ENCODE data around the gene MFSD6.

MFSD6 gene

DNA sequence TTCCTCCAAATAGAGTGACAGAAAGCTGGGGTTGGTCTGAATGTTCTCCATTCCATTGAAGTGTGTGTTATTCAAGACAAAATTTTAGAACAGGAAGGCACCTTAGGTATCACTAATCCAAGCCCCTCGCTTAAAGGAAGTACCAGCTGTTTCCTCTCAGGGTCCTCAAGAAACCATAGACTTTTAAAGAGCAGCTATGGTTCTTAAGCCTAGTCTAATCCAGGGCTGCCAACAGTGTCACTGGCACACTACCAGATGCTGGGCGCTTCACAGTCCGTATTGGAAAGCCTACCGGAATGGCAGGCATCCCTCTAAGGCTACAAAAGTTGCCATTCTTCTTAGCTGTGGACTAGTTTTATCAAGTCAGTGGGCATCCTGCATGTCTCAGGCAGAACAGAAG, 124.4 kb downstream of the MFSD6 start:
- DNase-seq (ENCODE audit: low spot score) = no peak

DNA sequence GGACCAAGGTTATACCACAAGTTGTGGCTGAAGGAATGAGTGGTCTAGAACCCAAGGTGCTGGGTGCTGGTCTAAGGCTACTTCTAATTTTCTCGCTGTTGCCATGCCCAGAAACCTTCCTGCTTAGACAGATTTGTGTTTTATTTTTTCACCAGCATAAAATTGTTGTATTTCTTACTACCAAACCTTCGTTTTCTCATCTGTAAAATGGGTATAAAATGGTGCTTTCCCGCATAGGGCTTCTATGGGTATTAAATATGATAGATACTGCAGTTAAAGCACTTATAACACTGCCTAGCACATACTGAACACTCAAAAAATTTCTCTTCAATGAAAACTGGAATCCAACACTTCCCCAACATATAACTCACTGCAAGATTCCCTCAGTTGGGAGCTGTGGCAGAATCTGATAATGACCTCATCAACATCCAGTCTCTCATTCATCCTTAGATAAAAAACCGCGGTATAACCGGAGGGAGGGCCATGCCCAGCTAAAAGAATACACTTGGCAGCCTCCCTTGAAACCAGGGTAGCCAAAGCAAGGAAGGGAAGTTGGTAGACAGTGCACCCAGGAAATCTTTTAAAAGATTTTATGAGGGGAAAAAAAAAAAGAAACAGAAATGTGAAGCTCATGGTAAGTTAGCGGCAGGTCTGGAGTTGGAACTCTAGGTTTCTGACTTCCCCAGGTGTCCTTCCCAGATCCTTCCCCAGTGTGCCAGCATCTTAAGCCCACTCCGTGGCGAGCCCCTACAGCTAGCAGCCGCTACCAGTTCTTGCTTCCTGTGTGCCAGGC, 125.2 kb downstream of the MFSD6 start:
- DNase-seq (ENCODE audit: low spot score) = no peak

DNA sequence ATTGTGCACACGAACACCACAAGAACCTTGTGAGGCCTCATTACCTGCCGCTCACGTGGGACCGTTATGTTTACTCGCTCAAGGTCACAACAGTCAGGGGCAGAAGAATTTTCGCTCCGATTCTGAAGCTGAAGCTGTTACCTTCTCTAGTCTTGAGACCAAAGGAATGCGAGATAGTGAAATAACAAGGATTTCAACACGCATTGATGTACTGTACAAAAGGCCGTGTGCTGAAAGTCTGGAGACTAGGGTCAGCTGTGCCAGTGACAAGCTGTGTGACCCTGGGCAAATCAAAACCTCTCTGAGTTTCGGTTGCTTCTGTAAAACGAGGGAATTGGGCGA, 125.8 kb downstream of the MFSD6 start:
- no peak for DNase-seq (ENCODE audit: low spot score)

DNA sequence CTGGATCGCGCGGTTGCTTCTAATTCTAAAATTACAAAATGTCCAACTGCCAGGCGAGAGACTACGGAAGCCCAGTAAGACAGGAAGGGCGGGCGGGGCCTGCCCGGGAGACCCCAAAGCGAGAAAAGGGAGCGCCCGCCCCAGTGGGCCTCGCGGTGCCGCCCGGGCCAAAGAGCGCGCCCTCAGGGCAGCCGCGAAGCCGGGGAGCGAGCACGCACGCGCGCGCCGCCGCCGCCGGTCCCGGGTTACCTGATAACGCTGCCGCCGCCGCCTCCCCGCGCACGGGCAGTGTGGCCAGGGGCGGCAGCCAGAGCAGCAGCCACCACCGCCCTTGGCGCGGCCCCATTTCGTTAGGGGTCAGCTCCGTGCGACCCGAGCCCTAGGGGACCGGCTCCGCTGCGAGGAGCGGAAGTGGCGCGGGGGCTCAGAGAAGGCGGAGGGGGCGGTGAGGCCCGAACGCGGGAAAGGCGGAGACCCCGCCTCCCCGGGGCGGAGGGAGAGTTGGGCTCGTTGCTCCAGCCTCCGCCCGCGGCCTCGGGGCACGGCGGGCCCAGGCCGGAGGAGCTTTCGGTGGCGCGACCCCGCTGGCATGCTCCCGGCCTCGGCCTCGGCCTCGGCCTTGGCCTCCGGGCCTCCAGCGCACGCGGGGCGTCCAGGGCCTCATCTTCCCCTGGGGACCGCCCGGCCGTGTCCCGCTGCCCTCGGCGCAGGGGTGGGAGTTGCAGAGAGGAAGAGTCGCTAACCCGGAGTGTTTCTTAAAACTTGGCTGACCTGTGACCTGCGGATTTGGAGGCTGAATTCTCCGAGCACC, 126.4 kb downstream of the MFSD6 start, which contains the start of gene NEMP2:
TSS of gene NEMP2 (minus strand) at position 413 of the 811 bp plus-strand sequence. CDS start at position 346, 67 bp downstream.
- DNase-seq (ENCODE audit: low spot score) = peak; percentile 92

DNA sequence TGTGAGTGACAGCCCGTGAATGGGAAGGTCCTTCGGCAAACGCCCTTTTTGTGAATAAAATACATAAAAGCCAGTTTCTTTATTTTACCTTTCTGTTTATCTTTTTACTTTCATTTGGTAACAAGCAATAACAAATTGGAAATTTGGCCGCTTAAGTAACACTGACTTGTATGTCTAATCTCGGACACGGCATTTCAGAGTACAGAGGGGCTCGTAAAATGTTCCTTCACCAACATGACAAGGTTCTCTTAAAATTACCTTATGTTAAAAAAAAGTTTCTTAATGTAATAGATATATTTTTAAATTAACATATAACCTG, 126.9 kb downstream of the MFSD6 start:
- DNase-seq (ENCODE audit: low spot score) = no peak

DNA sequence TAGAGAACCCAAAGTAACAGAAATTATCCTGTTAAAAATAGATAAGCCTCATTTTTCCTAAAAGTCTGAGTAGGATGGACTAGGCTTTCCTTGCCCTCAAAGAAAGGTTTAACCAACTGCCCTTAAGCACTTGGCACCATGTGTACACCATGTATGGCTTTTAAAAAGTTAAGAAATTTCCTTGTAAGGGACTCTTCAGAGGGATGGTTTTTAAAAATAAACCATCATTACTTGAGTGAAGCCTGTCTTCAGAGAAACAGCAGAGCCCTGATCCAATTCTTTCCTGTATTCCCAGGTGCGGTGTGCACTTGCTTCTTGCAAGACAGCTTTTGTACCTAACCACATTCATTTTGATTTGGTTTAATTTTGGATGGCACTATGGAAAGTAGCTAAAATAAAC, 127.4 kb downstream of the MFSD6 start:
- no peak for DNase-seq (ENCODE audit: low spot score)

DNA sequence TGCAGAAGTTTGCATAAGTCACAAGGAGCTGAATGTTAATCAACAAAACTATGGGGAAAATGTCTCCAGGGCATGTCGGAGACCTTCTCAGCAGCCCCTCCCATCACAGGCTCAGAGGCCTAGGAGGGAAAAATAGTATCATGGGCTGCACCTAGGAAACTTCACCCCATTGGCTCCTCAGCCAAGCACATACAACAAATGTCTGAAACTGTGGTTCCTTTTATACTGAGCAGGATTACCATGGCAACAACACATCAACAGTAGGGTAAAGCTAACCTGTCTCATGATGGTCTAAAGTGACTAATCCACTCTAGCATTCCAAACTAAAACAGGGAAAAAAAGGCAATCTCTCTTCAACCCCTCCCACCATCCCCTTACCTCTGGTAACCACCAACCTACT, 129.6 kb downstream of the MFSD6 start:
- no peak for DNase-seq (ENCODE audit: low spot score)

DNA sequence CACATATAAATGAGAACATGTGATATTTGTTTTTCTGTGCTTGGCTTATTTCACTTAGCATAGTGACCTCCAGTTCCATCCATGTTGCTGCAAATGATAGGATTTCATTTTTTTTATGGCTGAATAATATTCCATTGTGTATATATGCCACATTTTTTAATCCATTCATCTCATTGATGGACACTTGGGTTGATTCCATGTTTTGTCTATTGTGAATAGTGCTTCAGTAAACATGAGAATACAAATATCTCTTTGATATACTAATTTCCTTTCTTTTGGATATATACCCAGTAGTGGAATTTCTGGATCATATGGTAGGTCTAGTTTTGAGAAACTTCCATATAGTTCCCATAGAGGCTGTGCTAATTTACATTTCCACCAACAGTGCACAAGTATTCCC, 130.0 kb downstream of the MFSD6 start:
- DNase-seq (ENCODE audit: low spot score) = no peak

DNA sequence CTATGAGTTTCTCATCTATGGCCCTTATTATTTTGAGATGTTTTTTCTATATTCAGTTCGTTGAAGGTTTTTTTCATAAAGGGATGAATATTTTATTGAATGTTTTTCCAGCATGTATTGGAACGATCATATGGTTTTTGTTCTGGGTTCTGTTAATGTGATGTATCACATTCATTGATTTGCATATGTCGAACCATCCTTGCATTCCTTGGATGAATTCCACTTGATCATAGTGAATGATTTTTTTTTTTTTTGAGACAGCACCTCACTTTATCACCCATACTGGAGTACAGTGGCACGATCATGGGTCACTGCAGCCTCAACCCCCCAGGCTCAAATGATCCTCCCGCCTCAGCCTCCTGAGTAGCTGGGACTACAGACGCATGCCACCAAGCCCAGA, 131.9 kb downstream of the MFSD6 start:
- no peak for DNase-seq (ENCODE audit: low spot score)

DNA sequence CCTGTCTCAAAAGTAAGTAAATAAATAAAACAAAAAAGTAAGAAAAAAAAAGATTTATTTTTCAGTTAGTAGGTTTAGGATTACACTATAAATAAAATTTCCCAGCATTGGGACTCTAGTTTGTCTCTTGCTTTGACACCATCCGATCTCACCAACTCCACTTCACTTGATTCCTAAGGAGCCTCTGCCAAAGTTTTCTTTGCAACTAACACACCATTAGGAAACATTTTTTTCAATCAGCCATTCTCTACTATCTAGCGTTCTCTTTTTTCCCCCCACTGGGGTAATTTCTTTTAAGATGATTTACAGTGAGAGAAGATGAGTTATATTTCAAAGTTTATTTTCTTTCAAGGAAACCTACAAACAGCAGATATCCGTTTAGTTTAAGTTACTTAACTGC, 136.9 kb downstream of the MFSD6 start:
- no peak for DNase-seq (ENCODE audit: low spot score)

DNA sequence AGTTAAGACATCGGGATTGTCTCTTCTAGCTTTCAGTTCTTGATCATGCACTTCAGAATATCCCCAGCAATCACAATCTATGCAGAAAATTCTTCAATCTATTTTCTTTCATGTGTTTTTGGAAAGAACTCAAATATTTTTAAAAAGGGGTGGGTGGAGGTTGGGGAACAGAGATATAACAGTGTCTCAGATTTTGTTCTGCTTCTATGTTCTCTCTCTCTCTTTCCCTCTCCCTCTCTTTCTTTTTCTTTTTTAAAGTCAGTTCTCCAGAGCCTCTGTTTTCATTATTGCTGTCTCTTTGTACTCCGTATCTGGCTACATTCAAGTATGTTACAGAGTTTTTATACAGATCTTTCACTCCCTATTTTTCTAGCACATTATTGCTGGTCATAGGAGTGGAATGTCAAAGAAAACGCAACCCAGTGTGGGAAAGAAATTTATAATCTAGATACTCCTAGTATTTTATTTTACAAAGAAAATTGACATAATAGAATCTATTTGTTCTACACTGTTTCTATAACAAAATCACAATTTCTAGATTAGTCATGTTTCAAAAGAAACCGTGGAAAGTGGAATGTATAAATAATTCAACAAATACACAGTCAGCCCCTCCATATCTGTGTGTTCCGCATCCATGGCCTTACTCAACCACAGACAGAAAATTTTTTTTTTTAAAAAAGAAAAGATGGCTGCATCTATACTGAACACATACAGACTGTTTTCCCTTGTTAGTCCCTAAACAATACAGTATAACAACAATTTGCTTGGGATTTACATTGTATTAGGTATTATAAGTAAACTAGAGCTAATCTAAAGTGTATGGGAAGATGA, 137.6 kb downstream of the MFSD6 start:
- no peak for DNase-seq (ENCODE audit: low spot score)

DNA sequence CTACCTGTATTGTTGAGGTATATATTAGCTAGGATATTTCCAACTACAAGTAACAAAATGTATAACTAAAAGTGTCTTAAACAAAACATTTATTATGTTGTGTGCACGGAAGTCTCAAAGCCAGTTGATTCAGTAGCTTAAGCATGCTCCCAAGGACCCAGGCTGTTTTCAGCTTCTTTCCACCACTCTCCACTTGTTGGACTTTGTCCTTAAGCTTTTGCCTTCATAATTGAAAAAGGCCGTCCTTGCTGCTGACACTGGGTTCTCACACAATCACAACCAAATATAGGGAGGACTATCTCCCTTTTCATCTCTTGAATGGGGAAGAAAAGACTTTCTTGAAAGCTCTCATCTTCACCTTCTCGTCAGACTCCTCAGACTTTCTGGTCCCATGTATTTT, 138.6 kb downstream of the MFSD6 start:
- DNase-seq (ENCODE audit: low spot score) = no peak

DNA sequence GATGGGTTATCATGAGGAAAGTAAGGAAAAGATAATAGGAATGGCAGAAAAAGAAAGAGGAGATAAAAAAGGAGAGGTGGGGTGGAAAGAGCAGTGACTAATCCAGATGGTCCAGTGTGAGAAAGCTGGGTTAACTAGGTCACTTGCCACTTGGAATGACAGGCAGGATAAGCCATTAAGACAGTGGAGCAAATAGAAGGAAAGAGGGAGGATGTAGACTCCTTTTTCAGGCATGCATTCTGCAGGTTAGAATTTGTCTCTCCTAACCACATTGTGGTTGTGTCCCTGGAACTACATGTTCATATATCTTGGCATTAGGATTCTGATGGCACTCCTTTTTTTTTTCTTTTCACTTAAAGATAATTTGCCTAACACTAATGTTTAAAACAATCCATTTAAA, 139.7 kb downstream of the MFSD6 start:
- DNase-seq (ENCODE audit: low spot score) = no peak

DNA sequence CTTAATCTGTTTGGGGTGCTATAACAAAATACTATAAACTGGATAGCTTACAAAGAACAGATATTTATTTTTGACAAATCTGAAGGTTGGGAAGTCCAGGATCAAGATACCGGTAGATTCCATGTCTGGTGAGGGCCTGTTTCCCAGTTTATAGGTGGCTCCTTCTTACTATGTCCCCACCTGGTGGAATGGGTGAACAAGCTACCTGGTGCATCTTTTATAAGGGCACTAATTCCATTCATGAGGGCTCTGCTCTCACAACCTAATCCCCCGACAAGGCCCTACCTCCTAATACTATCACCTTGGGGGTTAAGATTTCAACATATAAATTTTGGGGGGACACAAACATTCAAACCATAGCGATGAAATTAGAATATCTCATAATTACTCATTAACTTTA, 142.0 kb downstream of the MFSD6 start:
- DNase-seq (ENCODE audit: low spot score) = no peak
